ENCODE results near the gene ADAMTS6.

The ADAMTS6 gene

GRCh38 chr5:65279603-65280002, 202.1 kb downstream of the ADAMTS6 start:
- DNase-seq (ENCODE audit: low read depth) = no peak

DNA sequence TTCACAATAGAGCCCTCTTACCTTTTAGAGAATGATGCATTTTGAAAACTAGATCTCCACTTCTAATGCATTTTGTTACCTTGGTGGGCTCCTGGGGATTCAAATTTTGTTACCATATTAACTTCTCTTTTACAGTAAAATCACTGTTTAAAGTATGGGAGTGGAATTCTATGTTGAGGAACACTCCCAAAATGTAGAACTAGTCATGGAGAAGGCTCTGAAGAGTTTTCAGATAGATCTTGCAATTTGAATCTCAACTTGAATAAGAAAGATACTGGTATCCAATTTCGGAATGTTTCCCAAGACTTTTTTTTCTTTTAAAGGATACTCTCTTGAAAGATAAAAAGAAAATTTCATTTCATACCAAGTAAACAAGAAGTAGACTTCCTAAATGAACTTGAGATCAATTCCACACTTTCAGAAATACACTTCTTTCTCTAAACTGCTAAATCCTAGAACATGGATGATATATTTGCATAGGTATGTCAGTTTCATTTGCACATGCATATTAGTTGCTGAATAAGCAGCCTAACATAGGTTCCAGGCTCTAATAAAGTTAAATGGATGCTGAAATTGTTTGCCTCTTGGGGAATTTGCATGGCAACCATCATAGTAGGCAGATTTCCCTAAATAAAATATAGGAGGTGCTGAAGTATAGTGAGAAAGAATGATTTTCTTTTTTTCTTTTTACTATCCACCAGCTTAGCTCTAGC, 205.4 kb downstream of the ADAMTS6 start:
- DNase-seq (ENCODE audit: low read depth) = no peak

- DNase-seq (ENCODE audit: low read depth) = no peak
Measured at GRCh38 chr5:65271906-65272305, 209.8 kb downstream of the ADAMTS6 start.

- DNase-seq (ENCODE audit: low read depth) = no peak
Measured at GRCh38 chr5:65268525-65268924, 213.2 kb downstream of the ADAMTS6 start.

GRCh38 chr5:65264420-65264819, 217.3 kb downstream of the ADAMTS6 start:
- DNase-seq (ENCODE audit: low read depth) = no peak

GRCh38 chr5:65263321-65263720, 218.4 kb downstream of the ADAMTS6 start:
- no peak for DNase-seq (ENCODE audit: low read depth)

DNA sequence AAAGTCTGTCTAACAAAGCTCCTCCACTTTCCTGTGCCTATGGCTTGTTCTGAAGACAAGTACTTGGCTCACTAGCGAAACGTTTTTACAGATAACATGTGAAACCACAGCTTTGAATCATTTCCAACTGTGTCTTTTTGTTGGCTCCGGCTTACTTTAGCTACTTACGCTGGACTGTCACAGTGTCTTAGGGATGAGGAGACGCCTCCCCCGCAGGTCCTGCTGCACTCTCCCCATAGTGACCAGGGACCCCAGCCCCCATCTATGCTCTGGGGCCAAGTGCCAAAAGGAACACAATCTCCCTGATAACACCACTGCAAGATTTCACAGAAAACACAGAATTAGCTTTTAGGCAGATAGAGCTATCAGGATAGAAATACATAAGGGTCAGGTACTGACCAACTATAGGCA, 219.1 kb downstream of the ADAMTS6 start:
- DNase-seq (ENCODE audit: low read depth) = no peak

DNA sequence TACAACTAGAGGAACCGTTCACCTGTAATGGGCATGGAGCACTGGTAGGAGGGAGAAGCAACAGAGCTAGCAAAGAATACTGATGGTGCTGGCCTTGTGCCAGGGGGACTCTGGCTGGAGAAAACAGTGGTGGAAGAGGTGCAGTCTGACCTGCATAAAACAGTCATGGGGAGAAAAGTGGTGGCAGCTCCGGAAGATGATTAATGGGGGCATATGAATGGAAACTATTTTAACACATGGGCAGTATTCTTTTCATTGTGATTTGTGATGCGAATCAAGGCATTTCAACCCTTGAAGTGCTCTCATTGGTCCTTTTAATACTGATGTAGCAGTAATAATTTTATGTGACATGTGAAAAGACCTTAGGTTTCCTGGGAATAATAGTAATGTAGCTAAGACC, 219.6 kb downstream of the ADAMTS6 start:
- DNase-seq (ENCODE audit: low read depth) = no peak

DNA sequence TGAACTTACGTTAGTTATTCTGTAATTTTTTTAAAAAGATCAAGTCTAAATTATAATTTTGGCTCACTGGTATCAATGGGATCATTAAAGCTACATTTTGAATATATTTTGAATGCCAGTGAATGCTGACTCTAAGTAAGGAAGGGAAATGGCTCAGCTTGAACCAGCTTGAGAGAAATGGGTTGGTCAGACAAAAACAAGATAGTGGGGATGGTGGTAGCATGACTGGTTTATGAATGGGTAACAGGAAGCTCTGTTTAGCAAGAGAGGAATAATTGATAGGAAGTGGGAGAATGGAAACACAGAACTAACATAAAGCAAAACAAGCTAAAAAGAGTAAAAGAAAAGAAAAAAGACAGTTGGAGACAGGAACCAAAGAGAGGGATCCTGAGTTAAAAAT, 220.2 kb downstream of the ADAMTS6 start:
- no peak for DNase-seq (ENCODE audit: low read depth)

DNA sequence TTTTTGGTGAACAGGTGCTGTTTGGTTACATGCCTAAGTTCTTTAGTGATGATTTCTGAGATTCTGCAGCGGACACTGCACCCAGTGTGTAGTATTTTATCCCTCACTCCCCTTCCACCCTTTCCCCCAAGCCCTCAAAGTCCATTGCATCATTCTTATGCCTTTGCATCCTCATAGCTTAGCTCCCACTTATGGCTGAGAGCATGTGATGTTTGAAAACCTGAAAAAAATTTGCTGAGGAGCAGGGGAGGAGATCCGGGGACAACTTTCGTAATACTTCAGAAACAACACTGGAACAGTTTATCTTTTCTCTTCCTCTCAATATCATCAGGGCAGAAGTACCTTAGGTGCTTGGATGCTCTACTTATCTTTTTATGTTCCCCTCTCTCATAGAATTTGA, 226.4 kb downstream of the ADAMTS6 start:
- no peak for DNase-seq (ENCODE audit: low read depth)

DNA sequence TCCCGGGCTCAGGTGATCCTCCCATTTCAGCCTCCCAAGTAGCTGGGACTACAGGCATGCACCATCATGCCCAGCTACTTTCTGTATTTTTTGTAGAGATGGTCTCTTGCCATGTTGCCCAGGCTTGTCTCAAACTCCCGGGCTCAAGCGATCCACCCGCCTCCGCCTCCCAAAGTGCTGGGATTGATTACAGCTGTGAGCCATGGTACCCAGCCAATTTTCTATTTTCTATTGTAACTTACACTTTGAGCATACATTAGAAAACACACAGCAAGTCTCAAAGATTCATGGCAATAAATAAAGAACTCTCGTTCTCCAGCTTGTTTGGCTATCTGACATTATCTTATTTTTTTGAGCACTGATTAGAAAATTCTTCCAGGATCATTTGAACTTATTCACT, 228.7 kb downstream of the ADAMTS6 start:
- DNase-seq (ENCODE audit: low read depth) = no peak

- DNase-seq (ENCODE audit: low read depth) = no peak
Measured at GRCh38 chr5:65248896-65249295, 232.8 kb downstream of the ADAMTS6 start.

- DNase-seq (ENCODE audit: low read depth) = no peak
Measured at GRCh38 chr5:65247594-65247993, 234.1 kb downstream of the ADAMTS6 start.

DNA sequence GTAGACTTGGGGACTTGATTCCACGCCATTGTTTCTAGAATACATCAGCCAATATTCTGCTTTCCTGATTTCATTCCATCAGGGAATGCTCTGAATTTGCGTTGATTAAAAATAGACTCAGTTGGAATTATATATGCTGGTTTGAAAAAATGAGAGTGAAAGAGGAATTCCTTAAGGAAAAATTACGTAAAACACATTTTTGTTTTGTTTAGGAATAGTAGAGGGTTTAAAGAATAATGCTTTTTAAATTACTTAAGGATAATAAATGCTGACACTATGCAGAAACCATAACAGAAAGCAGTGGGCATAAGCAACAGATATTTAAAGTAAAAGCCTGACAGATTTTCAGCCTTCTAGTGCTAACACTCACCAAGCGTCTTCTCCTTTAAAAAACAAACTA, 235.0 kb downstream of the ADAMTS6 start:
- DNase-seq (ENCODE audit: low read depth) = no peak

DNA sequence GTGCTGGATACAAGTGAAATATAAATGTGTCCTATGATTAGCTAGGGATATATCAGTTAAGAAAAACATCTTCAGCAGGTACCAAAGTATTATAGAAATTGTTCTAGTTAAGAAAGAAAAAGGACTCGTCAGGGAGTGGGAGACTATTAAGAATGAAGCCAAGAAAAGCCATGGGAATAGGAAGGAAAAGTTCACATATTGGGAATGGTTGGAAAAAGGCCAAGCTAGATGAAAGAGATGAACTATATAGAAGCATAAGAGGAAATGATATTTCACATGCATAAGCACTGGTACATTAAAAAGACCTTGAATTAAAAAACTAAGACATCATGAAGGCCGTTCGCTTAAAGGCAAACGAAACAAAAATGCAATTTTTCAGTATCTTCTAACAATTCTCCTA, 237.7 kb downstream of the ADAMTS6 start:
- no peak for DNase-seq (ENCODE audit: low read depth)

DNA sequence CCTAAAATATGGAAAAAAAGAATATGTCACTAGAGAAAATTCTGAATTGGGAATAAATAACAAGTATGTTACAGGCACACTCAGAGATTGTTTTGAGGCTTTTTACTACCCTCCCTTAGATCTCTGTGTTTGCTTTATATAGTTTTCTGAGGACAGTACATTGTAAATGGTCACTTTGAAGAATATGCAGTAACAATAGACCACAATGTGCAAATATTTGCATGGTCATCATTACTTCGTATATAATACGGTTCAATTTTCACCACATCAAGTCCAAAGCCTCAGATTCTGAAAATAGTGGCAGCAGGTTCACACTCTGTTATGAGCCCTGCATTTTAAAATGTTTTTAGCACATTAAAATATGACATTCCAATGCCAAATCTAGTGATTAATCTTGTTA, 238.6 kb downstream of the ADAMTS6 start:
- no peak for DNase-seq (ENCODE audit: low read depth)

DNA sequence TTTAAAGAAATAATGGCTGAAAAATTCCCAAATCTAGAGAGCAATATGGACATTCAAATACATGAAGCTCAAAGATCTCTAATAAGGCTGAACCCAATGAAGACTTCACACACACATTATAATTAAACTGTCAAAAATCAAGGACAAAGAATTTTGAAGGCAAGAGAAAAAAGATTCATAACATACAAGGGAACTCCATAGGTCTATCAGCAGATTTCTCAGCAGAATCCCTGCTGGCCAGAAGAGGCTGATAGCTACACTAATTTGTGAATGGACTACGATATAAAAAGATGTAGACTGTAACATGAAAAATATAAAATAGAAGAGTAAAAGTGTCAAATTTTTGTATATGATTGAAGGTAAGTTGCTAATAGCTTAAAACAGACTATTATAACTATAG, 251.9 kb downstream of the ADAMTS6 start:
- no peak for DNase-seq (ENCODE audit: low read depth)

DNA sequence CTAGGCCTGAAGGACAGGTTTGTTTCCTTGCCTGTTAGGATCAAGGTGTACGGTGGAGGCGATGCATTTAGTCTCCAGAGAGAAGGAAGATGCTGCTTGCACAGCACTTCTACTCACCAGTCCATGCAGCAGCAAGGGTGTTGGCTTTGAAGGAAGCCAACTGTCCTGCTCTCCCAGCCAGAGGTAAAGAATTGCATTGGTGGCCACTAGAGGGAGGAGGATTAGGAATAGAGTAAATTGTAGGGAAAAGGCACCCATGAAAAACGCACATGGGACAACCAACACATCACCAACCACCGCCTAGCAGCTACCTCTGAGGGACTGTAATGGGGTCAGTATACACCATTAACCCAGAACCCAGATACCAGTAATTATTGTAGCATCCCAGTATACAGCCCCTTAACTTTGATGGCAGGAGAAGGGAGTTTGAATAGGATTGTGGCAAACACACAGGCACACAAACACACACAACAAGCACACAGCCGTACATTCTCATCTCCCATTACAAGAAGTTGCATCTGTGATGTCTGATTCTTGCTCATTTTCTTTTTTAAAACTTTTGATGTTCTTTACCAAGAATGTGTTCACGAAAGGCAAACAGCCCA, 267.7 kb downstream of the ADAMTS6 start:
- no peak for DNase-seq (ENCODE audit: low read depth)

- DNase-seq (ENCODE audit: low read depth) = no peak
Measured at GRCh38 chr5:65209341-65209740, 272.4 kb downstream of the ADAMTS6 start.

- DNase-seq (ENCODE audit: low read depth) = no peak
Measured at GRCh38 chr5:65204966-65205365, 276.8 kb downstream of the ADAMTS6 start.

DNA sequence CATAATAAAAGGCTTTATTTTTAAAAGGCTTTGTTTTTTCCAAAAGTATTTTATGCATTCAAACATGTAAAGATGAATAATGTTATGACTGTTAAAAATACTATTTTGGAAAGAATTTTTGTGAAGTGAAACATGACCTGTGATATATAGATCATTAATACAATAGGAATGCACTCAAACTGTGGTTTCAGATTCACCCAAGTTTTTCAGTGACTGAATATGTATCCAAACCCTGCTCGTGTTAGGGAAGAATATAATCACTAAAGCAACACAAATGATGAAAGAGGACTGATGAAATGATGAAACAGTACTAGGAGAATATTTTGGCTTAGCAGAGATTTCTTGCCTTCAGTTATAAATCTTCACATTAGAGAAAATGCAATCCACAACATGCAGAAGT, 278.0 kb downstream of the ADAMTS6 start:
- no peak for DNase-seq (ENCODE audit: low read depth)

DNA sequence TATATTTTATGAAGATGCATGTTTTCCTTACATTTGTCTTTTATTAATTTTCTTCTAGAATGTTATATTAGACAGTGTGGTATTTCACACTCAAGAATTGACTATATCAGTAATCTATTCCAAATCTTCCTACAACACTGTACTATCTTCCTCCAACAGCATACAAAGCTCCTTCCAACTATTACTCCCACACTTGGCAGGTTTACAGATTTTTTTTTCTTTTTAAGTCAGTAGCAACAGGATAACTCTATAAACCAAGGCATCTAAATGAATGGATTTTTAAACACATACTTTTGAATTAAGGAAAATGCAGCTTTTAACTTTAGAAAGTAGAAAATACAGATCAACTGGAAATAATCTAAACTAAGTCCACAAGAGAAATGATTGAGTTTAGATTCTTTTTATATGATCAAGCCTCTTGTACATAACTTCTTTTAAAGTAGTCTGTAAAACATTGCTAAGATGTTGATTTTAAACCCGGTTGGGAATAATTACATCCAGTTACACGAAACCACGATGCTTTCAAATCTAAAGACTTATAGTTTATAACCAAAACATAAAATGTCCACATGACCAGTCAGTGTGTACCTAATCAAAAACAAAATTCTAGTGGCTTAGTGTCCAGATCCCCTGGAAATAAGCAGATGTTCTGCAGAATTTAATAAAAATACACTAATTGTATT, 281.6 kb downstream of the ADAMTS6 start:
- DNase-seq (ENCODE audit: low read depth) = no peak

DNA sequence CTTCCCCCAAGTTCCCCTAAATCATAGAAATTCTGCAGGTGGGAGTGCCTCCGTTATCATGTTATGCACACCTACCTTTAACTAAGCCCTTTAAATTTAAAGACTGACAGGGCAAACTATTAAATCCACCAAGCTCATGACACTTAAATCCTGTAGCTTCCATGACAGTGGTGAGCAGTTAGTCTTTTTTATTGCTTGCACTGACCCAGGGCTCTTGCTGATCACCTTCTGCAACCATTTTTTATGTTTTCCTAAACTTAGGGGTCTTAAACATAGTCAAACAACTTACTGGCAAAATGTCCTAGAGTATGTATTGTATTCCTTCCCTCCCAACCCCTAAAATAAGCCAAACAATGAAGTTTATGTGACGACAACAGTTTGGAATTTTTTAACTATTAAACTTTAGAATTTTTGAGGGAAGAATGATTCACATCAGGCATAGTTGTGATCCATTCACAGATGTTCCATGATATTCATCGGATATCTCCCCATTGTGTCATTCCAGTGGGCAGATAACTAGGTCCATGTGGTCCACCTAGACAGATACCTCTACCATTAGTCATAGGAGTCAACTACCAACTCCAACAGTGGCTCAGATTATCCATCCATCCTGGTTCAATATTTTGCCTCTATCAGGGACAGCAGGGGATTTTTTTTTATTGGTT, 283.1 kb downstream of the ADAMTS6 start:
- no peak for DNase-seq (ENCODE audit: low read depth)
